Fibroblast of upper back skin (primary cell): ENCODE results near the gene CYB5A.

ENCODE experiments used
- DNase-seq: peaks from one replicate; pipeline ENCODE4 v3.0.0-alpha.2; 2013

CYB5A gene

DNA sequence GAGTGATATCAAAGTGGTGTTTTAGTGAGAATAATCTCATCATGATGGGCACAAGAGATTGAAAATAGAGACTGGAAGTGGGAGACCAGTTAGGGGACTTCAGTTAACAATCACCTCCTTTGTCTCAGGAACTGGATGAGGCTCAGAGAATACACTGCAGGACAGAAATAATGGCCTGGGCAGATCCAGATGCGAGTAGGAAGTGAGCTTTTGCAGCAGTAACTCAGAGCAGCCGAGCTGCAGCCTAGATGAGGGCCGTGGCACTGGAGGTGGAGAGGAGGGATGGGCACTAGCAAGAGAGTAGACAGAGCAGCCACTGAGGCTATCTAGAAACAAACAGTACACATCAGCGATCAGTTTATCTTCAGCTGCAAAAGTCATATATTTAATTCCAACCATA is 48.6 kb downstream of the CYB5A start:
- DNase-seq = no peak

DNA sequence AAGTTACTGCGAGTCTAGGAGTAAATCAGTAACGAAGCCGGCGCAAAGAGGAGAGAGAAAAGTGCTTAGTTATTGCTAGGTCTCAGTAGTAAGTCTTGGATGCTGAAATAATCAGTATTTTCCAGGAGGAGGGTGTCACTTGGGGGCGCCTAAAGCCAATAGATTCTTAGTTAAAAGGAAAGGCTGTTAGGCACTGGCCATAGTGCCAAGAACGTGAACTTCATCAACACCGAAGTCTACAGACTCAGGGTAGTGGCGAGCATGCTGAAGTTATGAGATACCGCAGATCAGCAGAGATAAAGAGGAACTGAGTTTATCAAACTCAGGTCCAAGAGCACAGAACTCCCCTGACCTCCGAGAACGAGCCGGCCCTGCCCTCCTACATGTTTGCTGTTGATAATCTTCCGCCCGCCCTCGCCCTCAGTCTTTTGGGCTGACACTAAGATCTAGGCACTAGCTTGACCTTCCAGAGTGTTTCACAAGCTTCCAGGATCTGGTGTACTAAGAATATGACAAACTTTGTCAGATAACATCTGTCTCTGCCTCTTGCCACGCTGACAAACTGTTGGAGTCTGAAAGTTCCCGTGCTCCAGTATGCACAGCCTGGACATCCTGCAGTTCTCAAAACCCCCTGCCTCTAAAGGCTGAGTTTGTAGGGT is 49.2 kb downstream of the CYB5A start:
- DNase-seq = no peak

DNA sequence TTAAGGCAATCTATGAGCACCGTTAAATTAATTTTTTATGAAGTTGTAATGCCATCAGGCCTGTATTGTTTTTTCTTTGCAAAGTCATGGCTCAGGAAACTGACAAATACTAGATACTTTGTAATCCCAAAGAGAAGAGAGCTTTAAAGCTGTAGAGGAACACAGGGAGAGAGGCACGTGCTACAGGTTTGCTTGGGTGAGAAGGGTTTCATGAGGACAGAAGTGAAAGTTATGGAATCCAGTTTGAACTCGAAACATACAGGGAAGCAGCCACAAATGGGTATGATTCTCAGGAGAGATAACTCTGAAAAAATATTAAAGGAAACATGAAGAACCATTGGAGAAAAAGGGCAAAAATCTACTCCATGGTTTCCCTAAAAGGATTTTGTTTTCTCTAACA is 49.8 kb downstream of the CYB5A start:
- no peak for DNase-seq

GRCh38 chr18:74241426-74241825 is 50.3 kb downstream of the CYB5A start:
- no peak for DNase-seq

- no peak for DNase-seq
Measured at GRCh38 chr18:74239567-74239966, 52.2 kb downstream of the CYB5A start.

GRCh38 chr18:74234326-74235171 is 57.2 kb downstream of the CYB5A start:
- DNase-seq = peak; percentile 47

- DNase-seq = no peak
Measured at GRCh38 chr18:74233933-74234325, 57.8 kb downstream of the CYB5A start.

DNA sequence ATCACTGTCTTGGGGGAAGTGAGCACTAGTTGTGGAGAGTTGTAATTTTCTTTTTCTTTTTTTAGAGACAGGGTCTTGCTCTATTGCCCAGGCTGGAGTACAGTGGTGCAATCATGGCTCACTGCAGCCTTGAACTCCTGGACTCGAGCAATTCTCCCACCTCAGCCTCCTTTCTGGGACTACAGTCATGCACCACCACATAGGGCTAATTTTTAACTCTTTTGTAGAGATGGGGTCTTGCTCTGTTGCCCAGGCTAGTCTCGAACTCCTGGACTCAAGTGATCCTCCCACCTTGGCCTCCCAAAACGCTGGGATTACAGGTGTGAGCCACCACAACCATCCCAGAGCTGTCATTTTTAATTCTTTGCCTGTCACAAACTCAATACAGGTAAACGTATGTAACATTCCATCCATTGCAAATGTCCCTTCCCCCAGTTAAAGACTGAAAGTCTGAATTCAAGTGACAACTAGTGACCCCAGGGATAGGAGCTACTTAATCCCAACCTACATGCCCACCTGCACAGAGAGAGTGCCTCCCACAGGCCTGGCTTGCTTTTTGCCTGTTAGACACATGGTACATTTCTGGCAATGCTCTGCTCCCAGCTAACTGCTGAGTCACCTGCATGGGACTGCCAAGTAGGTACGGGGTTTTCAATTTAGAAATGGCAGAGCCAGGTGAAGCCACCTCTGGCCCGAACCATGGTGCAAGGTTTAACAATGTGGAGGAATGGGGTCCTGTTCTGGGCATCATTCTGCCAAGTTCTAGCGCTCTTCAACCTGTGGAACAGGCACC is 60.6 kb downstream of the CYB5A start:
- DNase-seq = no peak

DNA sequence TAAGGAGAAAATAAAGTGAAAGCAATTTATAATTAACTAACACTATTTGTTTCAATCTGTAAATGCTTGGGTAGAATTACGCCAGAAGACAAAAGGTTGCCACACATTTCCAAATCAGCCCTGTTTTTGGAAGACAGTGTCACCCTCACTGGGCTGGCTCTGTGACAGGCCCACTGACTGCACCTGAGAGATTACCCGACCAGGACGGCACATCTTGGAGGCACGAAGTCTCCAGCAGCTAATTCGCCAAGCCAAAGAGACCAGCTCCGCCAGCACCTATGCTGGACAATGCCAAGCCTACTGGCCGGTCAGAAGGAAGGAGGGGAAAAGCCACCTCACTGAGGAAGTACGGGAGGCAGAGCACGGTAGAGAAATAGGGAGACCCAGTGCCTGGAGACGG is 61.9 kb downstream of the CYB5A start:
- DNase-seq = no peak

DNA sequence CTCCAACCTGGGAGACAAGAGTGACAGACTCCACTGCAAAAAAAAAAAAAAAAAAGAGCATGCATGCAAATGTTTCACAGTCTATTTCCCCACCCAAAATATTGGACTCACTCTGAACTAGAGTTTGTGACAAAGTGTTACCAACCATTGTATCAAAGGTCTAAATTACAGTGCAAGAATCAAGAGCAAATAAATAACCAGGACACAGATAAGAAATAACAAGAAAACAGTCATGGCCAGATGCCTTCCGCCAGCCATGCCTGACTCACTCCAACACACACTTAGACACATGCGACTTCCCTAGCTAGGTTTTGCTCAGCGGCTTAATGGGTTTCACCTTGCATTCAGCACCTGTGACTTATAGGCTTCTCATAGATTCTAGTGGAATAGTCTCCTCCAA is 62.8 kb downstream of the CYB5A start:
- no peak for DNase-seq

DNA sequence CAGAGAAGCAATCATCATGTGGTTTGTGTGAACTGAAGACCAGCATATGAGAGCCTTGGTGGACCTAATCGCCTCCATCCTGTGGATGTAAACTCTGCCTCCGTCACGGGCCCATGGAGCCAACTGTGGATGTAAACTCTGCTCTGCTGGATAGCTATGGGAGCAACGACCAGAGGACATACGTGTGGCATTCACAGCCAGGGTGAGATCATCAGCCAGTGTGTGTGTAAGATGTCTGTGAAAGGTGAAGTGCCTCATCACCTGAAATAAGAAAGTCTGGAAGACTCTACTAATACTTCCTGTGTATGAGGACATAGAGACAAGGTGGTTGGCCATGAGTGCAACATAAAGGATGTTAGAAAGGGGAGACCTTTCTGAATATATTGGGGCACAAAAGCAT is 63.5 kb downstream of the CYB5A start:
- no peak for DNase-seq

GRCh38 chr18:74226666-74227065 is 65.1 kb downstream of the CYB5A start:
- DNase-seq = no peak

GRCh38 chr18:74226156-74226555 is 65.6 kb downstream of the CYB5A start:
- DNase-seq = no peak

- DNase-seq = no peak
Measured at GRCh38 chr18:74225193-74225840, 66.4 kb downstream of the CYB5A start.

GRCh38 chr18:74222710-74223494 is 68.9 kb downstream of the CYB5A start:
- DNase-seq = no peak

- no peak for DNase-seq
Measured at GRCh38 chr18:74221081-74221480, 70.7 kb downstream of the CYB5A start.

- no peak for DNase-seq
Measured at GRCh38 chr18:74219056-74219455, 72.7 kb downstream of the CYB5A start.

- DNase-seq = no peak
Measured at GRCh38 chr18:74217476-74218143, 74.2 kb downstream of the CYB5A start.

- no peak for DNase-seq
Measured at GRCh38 chr18:74216661-74217110, 75.1 kb downstream of the CYB5A start.

DNA sequence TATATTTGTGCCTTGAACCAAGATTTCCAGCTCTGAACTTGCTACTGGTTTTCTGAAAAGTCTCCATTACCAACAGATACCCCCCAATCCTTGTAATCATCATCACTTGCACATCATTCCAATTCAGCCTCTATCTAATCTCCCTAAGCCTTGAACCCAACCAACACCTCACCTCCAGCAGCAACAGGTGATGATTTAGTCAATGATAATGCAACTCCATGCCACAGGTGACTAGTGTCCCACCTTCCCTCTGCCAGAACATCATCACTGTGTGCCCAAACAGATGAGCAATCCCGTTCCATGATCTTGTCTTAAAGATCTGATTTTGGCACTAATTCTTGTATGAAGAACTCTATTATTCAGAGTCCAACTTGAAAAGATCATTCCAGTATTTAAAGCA is 75.9 kb downstream of the CYB5A start:
- DNase-seq = no peak

DNA sequence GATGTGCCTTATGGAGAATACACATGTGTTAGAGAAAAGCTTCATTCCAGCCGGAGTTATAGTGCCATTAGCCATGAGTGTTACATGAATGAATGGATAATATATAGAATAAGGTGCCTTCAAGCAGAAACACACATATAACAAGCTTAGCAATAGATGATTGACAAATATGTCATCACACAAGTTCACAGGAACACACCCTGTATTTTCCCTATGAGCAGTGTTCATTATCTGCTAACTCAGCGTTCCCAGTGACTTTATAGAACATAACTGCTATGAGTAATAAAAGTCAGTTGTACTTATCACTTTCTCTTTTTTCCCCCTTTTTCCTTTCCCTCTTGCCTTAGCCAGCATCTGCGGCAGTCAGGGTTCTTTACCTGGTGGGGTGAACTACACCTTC is 78.3 kb downstream of the CYB5A start:
- no peak for DNase-seq
